Measurements from ENCODE around the gene ADM.

- TF ChIP-seq, protein P1, sequence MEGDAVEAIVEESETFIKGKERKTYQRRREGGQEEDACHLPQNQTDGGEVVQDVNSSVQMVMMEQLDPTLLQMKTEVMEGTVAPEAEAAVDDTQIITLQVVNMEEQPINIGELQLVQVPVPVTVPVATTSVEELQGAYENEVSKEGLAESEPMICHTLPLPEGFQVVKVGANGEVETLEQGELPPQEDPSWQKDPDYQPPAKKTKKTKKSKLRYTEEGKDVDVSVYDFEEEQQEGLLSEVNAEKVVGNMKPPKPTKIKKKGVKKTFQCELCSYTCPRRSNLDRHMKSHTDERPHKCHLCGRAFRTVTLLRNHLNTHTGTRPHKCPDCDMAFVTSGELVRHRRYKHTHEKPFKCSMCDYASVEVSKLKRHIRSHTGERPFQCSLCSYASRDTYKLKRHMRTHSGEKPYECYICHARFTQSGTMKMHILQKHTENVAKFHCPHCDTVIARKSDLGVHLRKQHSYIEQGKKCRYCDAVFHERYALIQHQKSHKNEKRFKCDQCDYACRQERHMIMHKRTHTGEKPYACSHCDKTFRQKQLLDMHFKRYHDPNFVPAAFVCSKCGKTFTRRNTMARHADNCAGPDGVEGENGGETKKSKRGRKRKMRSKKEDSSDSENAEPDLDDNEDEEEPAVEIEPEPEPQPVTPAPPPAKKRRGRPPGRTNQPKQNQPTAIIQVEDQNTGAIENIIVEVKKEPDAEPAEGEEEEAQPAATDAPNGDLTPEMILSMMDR (conservative IDR thresholded peaks at IDR 0.05), result no peak
- no peak for TF ChIP-seq EZH2 (IDR thresholded peaks at IDR 0.05; ENCODE audit: low read depth)
Observed at GRCh38 chr11:10257478-10257877, 47.4 kb upstream of the ADM start.

Measured in PC-9 (cell line).